ENCODE data around the gene NUPR1. TPM values are rescaled to one million over a fixed set of nuclear protein-coding genes. Genes with fewer than 3 reads are reported as not detected.
A peak's percentile ranks its signal among the peaks of the same experiment; 100 is the strongest.

NUPR1 gene
- total and polyA plus RNA-seq, 2 of the 13 experiments (the other 11 are each of a cell fraction or from before 2014, with no cell fraction given) = 18.0 to 25.6 TPM

GRCh38 chr16:28511801-28512789, 26.7 kb downstream of the NUPR1 start (continued):
- TF ChIP-seq, protein P1, sequence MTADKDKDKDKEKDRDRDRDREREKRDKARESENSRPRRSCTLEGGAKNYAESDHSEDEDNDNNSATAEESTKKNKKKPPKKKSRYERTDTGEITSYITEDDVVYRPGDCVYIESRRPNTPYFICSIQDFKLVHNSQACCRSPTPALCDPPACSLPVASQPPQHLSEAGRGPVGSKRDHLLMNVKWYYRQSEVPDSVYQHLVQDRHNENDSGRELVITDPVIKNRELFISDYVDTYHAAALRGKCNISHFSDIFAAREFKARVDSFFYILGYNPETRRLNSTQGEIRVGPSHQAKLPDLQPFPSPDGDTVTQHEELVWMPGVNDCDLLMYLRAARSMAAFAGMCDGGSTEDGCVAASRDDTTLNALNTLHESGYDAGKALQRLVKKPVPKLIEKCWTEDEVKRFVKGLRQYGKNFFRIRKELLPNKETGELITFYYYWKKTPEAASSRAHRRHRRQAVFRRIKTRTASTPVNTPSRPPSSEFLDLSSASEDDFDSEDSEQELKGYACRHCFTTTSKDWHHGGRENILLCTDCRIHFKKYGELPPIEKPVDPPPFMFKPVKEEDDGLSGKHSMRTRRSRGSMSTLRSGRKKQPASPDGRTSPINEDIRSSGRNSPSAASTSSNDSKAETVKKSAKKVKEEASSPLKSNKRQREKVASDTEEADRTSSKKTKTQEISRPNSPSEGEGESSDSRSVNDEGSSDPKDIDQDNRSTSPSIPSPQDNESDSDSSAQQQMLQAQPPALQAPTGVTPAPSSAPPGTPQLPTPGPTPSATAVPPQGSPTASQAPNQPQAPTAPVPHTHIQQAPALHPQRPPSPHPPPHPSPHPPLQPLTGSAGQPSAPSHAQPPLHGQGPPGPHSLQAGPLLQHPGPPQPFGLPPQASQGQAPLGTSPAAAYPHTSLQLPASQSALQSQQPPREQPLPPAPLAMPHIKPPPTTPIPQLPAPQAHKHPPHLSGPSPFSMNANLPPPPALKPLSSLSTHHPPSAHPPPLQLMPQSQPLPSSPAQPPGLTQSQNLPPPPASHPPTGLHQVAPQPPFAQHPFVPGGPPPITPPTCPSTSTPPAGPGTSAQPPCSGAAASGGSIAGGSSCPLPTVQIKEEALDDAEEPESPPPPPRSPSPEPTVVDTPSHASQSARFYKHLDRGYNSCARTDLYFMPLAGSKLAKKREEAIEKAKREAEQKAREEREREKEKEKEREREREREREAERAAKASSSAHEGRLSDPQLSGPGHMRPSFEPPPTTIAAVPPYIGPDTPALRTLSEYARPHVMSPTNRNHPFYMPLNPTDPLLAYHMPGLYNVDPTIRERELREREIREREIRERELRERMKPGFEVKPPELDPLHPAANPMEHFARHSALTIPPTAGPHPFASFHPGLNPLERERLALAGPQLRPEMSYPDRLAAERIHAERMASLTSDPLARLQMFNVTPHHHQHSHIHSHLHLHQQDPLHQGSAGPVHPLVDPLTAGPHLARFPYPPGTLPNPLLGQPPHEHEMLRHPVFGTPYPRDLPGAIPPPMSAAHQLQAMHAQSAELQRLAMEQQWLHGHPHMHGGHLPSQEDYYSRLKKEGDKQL (CRISPR knock-in tag; IDR thresholded peaks at IDR 0.05; ENCODE audit: low read depth) = no peak
- TF ChIP-seq ZNF574 (CRISPR knock-in tag; IDR thresholded peaks at IDR 0.05) (peak; percentile 36; the same call in 1 of the 2 replicates), ZNF781 (CRISPR knock-in tag; IDR thresholded peaks at IDR 0.05; ENCODE audit: borderline replicate concordance, not compliant biosample characterization) (no peak), SALL1 (CRISPR knock-in tag; IDR thresholded peaks at IDR 0.05) (peak; percentile 53; the same call in 1 of the 2 replicates), ZFY (CRISPR knock-in tag; IDR thresholded peaks at IDR 0.05) (peak; percentile 72), KMT2B (CRISPR knock-in tag; IDR thresholded peaks at IDR 0.05) (no peak), SP4 (CRISPR knock-in tag; IDR thresholded peaks at IDR 0.05) (peak; percentile 30; the same call in 1 of the 2 replicates), KLF11 (CRISPR knock-in tag; IDR thresholded peaks at IDR 0.05) (no peak), SMARCE1 (IDR thresholded peaks at IDR 0.05; ENCODE audit: borderline replicate concordance) (no peak), HOXD1 (CRISPR knock-in tag; IDR thresholded peaks at IDR 0.05) (no peak), SRY (CRISPR knock-in tag; IDR thresholded peaks at IDR 0.05) (no peak), E2F2 (CRISPR knock-in tag; IDR thresholded peaks at IDR 0.05; ENCODE audit: borderline replicate concordance) (no peak), NFKB2 (CRISPR knock-in tag; IDR thresholded peaks at IDR 0.05; ENCODE audit: borderline replicate concordance) (peak; percentile 68; the same call in 1 of the 2 replicates), ZNF615 (CRISPR knock-in tag; IDR thresholded peaks at IDR 0.05; ENCODE audit: borderline replicate concordance) (no peak), SRSF1 (optimal IDR thresholded peaks at IDR 0.05; ENCODE audit: low read depth, low read length) (no peak), ZNF3 (CRISPR knock-in tag; IDR thresholded peaks at IDR 0.05) (peak; percentile 72)
